GM12878 (cell line): ENCODE results near the gene SEPTIN7. TPM values are rescaled to one million over a fixed set of nuclear protein-coding genes. Genes with fewer than 3 reads are reported as not detected.

Experiments
- ATAC-seq: fragments of 200-7000 bp; cut with Tn5 transposase; 3 replicates; pipeline ENCODE4 v1.9.1; 2020; ENCODE audit warnings: mild to moderate bottlenecking, moderate library complexity
- BruUV-seq: library from RNA; stranded (reverse); fragments of 400-500 nt; replicated peaks from 2 replicates; lab custom pipeline; 2021; lab: Mats Ljungman, UMichigan
- CTCF ChIA-PET: fragments of 300-600 bp; sonication (Branson Sonifier 250); formaldehyde crosslinking; extraction: SDS; loops from one replicate; lab custom pipeline; 2021; ENCODE audit warnings: inconsistent platforms; lab: Yijun Ruan, JAX
- POLR2A ChIA-PET: fragments of 350-600 bp; formaldehyde crosslinking; extraction: SDS; loops from one replicate; lab custom pipeline; 2021; ENCODE audit warnings: inconsistent platforms; lab: Charles Lee
- RAD21 ChIA-PET: fragments of 300-600 bp; sonication (Branson Sonifier 250); formaldehyde crosslinking; loops from one replicate; lab custom pipeline; 2023; ENCODE audit warnings: antibody characterized with exemption; ENCODE audit not compliant: unreplicated experiment; lab: Charles Lee
- SMC1A ChIA-PET: fragments of 300-600 bp; sonication (Branson Sonifier 250); formaldehyde crosslinking; loops from one replicate; lab custom pipeline; 2023; ENCODE audit not compliant: unreplicated experiment, uncharacterized antibody; lab: Charles Lee
- DNase-seq: peaks from one replicate; pipeline ENCODE4 v3.0.0-alpha.2; 2011; ENCODE audit warnings: low read depth, low spot score
- FAIRE-seq: peaks from 3 replicates; lab custom pipeline; 2011; peaks lifted over from hg19 to GRCh38; lab: Jason Lieb, UNC
- H2AFZ ChIP-seq: 2 replicates; pipeline ENCODE4 v1.6.0; 2011; ENCODE audit warnings: low read depth, low read length, control low read depth; ENCODE audit not compliant: control insufficient read depth
- H3K27ac ChIP-seq: 2 replicates; pipeline ENCODE4 v1.5.1; 2011; ENCODE audit warnings: control low read depth; ENCODE audit not compliant: control insufficient read depth, insufficient read depth
- H3K27me3 ChIP-seq, 2 experiments: replicated peaks in 1 of 2; 2 replicates each; pipeline versions ENCODE4 v1.6.0 to v1.6.1; 2011; ENCODE audit warnings: low read length in 1 of 2; ENCODE audit not compliant: control insufficient read depth in 2 of 2, insufficient read depth in 2 of 2
- H3K36me3 ChIP-seq, 2 experiments: 2 replicates each; pipeline ENCODE4 v1.5.1; 2011; ENCODE audit warnings: low read length in 1 of 2; ENCODE audit not compliant: control insufficient read depth in 2 of 2, insufficient read depth in 2 of 2
- H3K4me1 ChIP-seq: 2 replicates; pipeline ENCODE4 v1.6.1; 2011; ENCODE audit warnings: mild to moderate bottlenecking, low read length, moderate library complexity, mixed read lengths; ENCODE audit not compliant: control insufficient read depth, insufficient read depth
- H3K4me2 ChIP-seq: 2 replicates; pipeline ENCODE4 v1.6.0; 2011; ENCODE audit warnings: control low read depth; ENCODE audit not compliant: control insufficient read depth, insufficient read depth
- H3K4me3 ChIP-seq: fragments of 200-600 bp; sonication (generic); 2 replicates; pipeline ENCODE4 v1.5.1; 2016
- H3K79me2 ChIP-seq: 2 replicates; pipeline ENCODE4 v1.6.0; 2011; ENCODE audit warnings: low read length; ENCODE audit not compliant: control insufficient read depth, insufficient read depth
- H3K9ac ChIP-seq: 2 replicates; pipeline ENCODE4 v1.8.0; 2011; ENCODE audit warnings: low read length, control low read depth, mixed read lengths; ENCODE audit not compliant: control insufficient read depth, insufficient read depth
- H3K9me3 ChIP-seq: replicated peaks from 3 replicates; pipeline ENCODE4 v1.5.1; 2011; ENCODE audit warnings: mild to moderate bottlenecking, low read length; ENCODE audit not compliant: control insufficient read depth, insufficient read depth
- H4K20me1 ChIP-seq: 2 replicates; pipeline ENCODE4 v1.6.0; 2011; ENCODE audit not compliant: control insufficient read depth, insufficient read depth
- ATF7 ChIP-seq: fragments of 450-650 bp; IDR thresholded peaks from 2 replicates; pipeline ENCODE4 v1.6.1; 2016; ENCODE audit warnings: low read depth, mild to moderate bottlenecking
- BACH1 ChIP-seq: fragments of 450-650 bp; IDR thresholded peaks from 2 replicates; pipeline ENCODE4 v1.6.1; 2017; ENCODE audit warnings: mild to moderate bottlenecking, borderline replicate concordance
- E2F4 ChIP-seq: IDR thresholded peaks from 2 replicates; pipeline ENCODE4 v1.6.1; 2012; ENCODE audit warnings: low read depth, low read length, improper control_type of control experiment
- EED ChIP-seq: sonication (generic); IDR thresholded peaks from 2 replicates; pipeline ENCODE4 v1.6.1; 2016; ENCODE audit warnings: antibody characterized with exemption, low read depth
- EGR1 ChIP-seq, 2 experiments: IDR thresholded peaks; 1 replicate in 1 of 2; 2 replicates in 1 of 2; pipeline ENCODE4 v1.6.1; 2011 to 2012; ENCODE audit warnings: low read depth in 2 of 2, low read length in 2 of 2, borderline replicate concordance in 1 of 2, mild to moderate bottlenecking in 1 of 2, moderate library complexity in 1 of 2
- HCFC1 ChIP-seq: fragments of 150-350 bp; IDR thresholded peaks from 2 replicates; pipeline ENCODE4 v1.6.1; 2014; ENCODE audit warnings: low read length
- KAT2A ChIP-seq: conservative IDR thresholded peaks from 2 replicates; pipeline ENCODE4 v1.6.1; 2011; ENCODE audit warnings: low read depth, low read length; ENCODE audit not compliant: control insufficient read depth
- MLLT1 ChIP-seq: fragments of 450-650 bp; IDR thresholded peaks from 2 replicates; pipeline ENCODE4 v1.6.1; 2016; ENCODE audit warnings: mild to moderate bottlenecking
- MYB ChIP-seq: fragments of 150-350 bp; IDR thresholded peaks from 2 replicates; pipeline ENCODE4 v1.6.1; 2014; ENCODE audit warnings: mild to moderate bottlenecking, low read depth, low read length, borderline replicate concordance
- NR2C2 ChIP-seq: IDR thresholded peaks from 2 replicates; pipeline ENCODE4 v1.6.1; 2011; ENCODE audit warnings: borderline replicate concordance, low read depth; ENCODE audit not compliant: control insufficient read depth, insufficient read length
- RAD51 ChIP-seq: fragments of 450-650 bp; IDR thresholded peaks from 2 replicates; pipeline ENCODE4 v1.6.1; 2016; ENCODE audit warnings: moderate library complexity, mild to moderate bottlenecking, inconsistent platforms
- RB1 ChIP-seq: fragments of 450-650 bp; formaldehyde crosslinking; IDR thresholded peaks from 2 replicates; pipeline ENCODE4 v1.6.1; 2017; ENCODE audit warnings: mild to moderate bottlenecking, borderline replicate concordance
- RBBP5 ChIP-seq: fragments of 200-600 bp; sonication (generic); conservative IDR thresholded peaks from 2 replicates; pipeline ENCODE4 v1.6.1; 2016
- RELB ChIP-seq: fragments of 450-650 bp; IDR thresholded peaks from 2 replicates; pipeline ENCODE4 v1.6.1; 2017; ENCODE audit warnings: low read depth, mild to moderate bottlenecking, moderate library complexity
- STAT3 ChIP-seq: IDR thresholded peaks from 2 replicates; pipeline ENCODE4 v1.6.1; 2011; ENCODE audit warnings: low read depth, low read length, improper control_type of control experiment
- TBL1XR1 ChIP-seq: IDR thresholded peaks from 2 replicates; pipeline ENCODE4 v1.6.1; 2012; ENCODE audit warnings: low read depth, low read length, improper control_type of control experiment
- TCF3 ChIP-seq: IDR thresholded peaks from 2 replicates; pipeline ENCODE4 v1.6.1; 2012; ENCODE audit warnings: low read depth, mild to moderate bottlenecking, low read length, borderline replicate concordance; ENCODE audit not compliant: insufficient read depth
- ZBTB33 ChIP-seq: fragments of 450-650 bp; IDR thresholded peaks from 2 replicates; pipeline ENCODE4 v1.6.1; 2017; ENCODE audit warnings: mild to moderate bottlenecking
- ZNF622 ChIP-seq: fragments of 450-650 bp; IDR thresholded peaks from 2 replicates; pipeline ENCODE4 v1.6.1; 2017; ENCODE audit warnings: mild to moderate bottlenecking, inconsistent platforms
- WGBS: methylation state at CpG from one replicate; pipeline ENCODE4 v1.1.6; 2016; ENCODE audit warnings: low lambda C conversion rate; ENCODE audit not compliant: insufficient replicate concordance, insufficient coverage; ENCODE audit errors: missing lambda C conversion rate; 5-methylcytosine and 5-hydroxymethylcytosine counted together
- in situ Hi-C: fragments of 300-500 bp; cut with MboI; formaldehyde crosslinking; loops from 9 replicates; pipeline ENCODE4 v1.14.3; 2018; ENCODE audit warnings: mixed read lengths
- intact Hi-C: fragments of 100-400 bp; cut with micrococcal nuclease; formaldehyde crosslinking; loops from one replicate; pipeline ENCODE4 v1.14.2; 2022; ENCODE audit not compliant: unreplicated experiment
- polyA plus RNA-seq, 11 experiments: library from polyadenylated mRNA; depleted of rRNA in 4 of 11; unstranded in 6 of 11; stranded (reverse) in 5 of 11; fragments of >200 nt; fragmentation: Nextera tagmentation in 4 of 11; fragmentation: Illumina TruSeq in 1 of 11; extraction: Ambion mirVana in 4 of 11; extraction: Trizol in 1 of 11; gene quantifications; 1 replicate in 1 of 11; 2 replicates in 10 of 11; pipeline versions ENCODE4 v1.2.1 to v1.2.3, GENCODE V29; 2011 to 2016; ENCODE audit warnings: inconsistent platforms in 2 of 11, missing spikeins in 2 of 11, low read depth in 1 of 11
- total RNA-seq, 4 experiments: library from RNA; depleted of rRNA in 3 of 4; stranded (reverse); fragments of >200 nt in 3 of 4; fragmentation: Illumina TruSeq in 1 of 4; extraction: Trizol in 1 of 4; gene quantifications; 2 replicates each; pipeline versions ENCODE4 v1.2.1 to v1.2.3, GENCODE V29; 2013 to 2021

Gene SEPTIN7
- total and polyA plus RNA-seq, 10 of the 15 experiments (the other 5 are each of a cell fraction or from before 2014, with no cell fraction given) = 176 to 787 (median 437) TPM

GRCh38 chr7:35781767-35782515, 18.9 kb upstream of the SEPTIN7 start:
- intact Hi-C loops = no loop called here
- no peaks in the 10 kb centered on the region for H4K20me1 ChIP-seq
- FAIRE-seq = no peak
- RAD21 ChIA-PET = no interaction called here
- H3K9me3 ChIP-seq = no peaks in the 10 kb centered on the region
- no peak overlapping the region for H3K4me3 ChIP-seq
- POLR2A ChIA-PET = interaction anchor here (0.6 to 0.7 kb wide), 2 partner anchors 25 to 83 kb away, joined by 4 to 8 read pairs; no protein-coding TSS in a partner anchor
- no peak overlapping the region for H3K27ac ChIP-seq
- CTCF ChIA-PET = no interaction called here
- H3K4me1 ChIP-seq = no peaks in the 10 kb centered on the region
- no peak for ATAC-seq
- no peak overlapping the region for H2AFZ ChIP-seq
- H3K9ac ChIP-seq = no peak overlapping the region
- WGBS = 89% methylated on average over 9 of the region's 9 CpGs
- H3K36me3 ChIP-seq = no peaks in the 10 kb centered on the region
- TF ChIP-seq E2F4 (no peak), MYB (no peak), NR2C2 (no peak), HCFC1 (no peak), STAT3 (no peak), ZBTB33 (no peak), RELB (no peak), EED (no peak), ZNF622 (no peak), BACH1 (no peak), RAD51 (no peak), ATF7 (no peak), RBBP5 (no peak), EGR1 (IDR thresholded peaks at IDR 0.05; ENCODE audit: borderline replicate concordance in 1 of 2, low read depth in 2 of 2, low read length in 2 of 2) (no peak), RB1 (no peak), MLLT1 (no peak), KAT2A (no peak), TCF3 (no peak), TBL1XR1 (no peak)
- no peaks in the 10 kb centered on the region for H3K79me2 ChIP-seq
- in situ Hi-C loops = no loop called here
- SMC1A ChIA-PET = interaction anchor here (0.7 to 1.2 kb wide), 3 partner anchors 13 to 72 kb away, joined by 3 to 4 read pairs (median 3); no protein-coding TSS in a partner anchor
- no peak for DNase-seq
- H3K4me2 ChIP-seq = no peak overlapping the region
- no peaks in the 10 kb centered on the region for H3K27me3 ChIP-seq
- no TSS peak for BruUV-seq
